ENCODE data around the gene CNGA1. TPM values are rescaled to one million over a fixed set of nuclear protein-coding genes. Genes with fewer than 3 reads are reported as not detected.
"Not testable (repeated sequence)": the region's sequence is repeated elsewhere in the genome, so short reads cannot be mapped to it uniquely, and the experiment has no call there.

Gene CNGA1
- total RNA-seq, 1 donor from 2014 or later = 0.53 TPM

GRCh38 chr4:48015216-48015615, 1.3 kb downstream of the CNGA1 start:
- DNase-seq = no peak
- TF ChIP-seq, protein P1, sequence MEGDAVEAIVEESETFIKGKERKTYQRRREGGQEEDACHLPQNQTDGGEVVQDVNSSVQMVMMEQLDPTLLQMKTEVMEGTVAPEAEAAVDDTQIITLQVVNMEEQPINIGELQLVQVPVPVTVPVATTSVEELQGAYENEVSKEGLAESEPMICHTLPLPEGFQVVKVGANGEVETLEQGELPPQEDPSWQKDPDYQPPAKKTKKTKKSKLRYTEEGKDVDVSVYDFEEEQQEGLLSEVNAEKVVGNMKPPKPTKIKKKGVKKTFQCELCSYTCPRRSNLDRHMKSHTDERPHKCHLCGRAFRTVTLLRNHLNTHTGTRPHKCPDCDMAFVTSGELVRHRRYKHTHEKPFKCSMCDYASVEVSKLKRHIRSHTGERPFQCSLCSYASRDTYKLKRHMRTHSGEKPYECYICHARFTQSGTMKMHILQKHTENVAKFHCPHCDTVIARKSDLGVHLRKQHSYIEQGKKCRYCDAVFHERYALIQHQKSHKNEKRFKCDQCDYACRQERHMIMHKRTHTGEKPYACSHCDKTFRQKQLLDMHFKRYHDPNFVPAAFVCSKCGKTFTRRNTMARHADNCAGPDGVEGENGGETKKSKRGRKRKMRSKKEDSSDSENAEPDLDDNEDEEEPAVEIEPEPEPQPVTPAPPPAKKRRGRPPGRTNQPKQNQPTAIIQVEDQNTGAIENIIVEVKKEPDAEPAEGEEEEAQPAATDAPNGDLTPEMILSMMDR (IDR thresholded peaks at IDR 0.05) = no peak
- H3K36me3 ChIP-seq = no peaks in the 10 kb centered on the region
- ATAC-seq = no peak
- H3K27ac ChIP-seq = no peak overlapping the region
- H3K9me3 ChIP-seq = no peaks in the 10 kb centered on the region
- H3K4me3 ChIP-seq = no peak overlapping the region
- intact Hi-C loops (cut with DNase I) = no loop called here
- H3K27me3 ChIP-seq (ENCODE audit: low read depth) = peaks cover 18% of the 10 kb centered on the region
- H3K4me1 ChIP-seq = peaks cover 19% of the 10 kb centered on the region

DNA sequence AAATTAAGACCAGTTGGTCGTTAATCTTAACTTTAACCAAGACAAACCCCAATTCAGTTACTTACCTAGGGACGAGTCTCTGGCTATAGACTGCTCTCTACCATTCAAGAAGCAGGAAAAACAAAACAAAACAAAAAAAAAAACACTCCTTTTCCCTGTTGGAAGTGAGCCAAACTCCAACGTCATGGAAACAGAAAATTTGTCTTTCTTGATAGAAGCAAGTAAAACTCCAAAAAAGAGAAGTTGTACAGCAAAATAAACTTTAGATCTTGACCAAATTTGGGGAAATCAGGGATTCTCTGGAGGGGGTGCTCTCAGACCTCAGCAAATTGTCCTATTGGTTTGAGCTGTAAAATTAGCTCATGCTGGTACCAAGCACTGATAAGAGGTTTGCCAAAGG, 3.7 kb downstream of the CNGA1 start:
- TF ChIP-seq, protein P1 (IDR thresholded peaks at IDR 0.05) = no peak
- H3K27me3 ChIP-seq (ENCODE audit: low read depth) = peaks cover 18% of the 10 kb centered on the region
- no peaks in the 10 kb centered on the region for H3K9me3 ChIP-seq
- ATAC-seq (no peak), DNase-seq (no peak)
- intact Hi-C loops (cut with DNase I) = no loop called here
- no peak overlapping the region for H3K27ac ChIP-seq
- peaks cover 19% of the 10 kb centered on the region for H3K4me1 ChIP-seq
- H3K36me3 ChIP-seq = no peaks in the 10 kb centered on the region
- H3K4me3 ChIP-seq = no peak overlapping the region

DNA sequence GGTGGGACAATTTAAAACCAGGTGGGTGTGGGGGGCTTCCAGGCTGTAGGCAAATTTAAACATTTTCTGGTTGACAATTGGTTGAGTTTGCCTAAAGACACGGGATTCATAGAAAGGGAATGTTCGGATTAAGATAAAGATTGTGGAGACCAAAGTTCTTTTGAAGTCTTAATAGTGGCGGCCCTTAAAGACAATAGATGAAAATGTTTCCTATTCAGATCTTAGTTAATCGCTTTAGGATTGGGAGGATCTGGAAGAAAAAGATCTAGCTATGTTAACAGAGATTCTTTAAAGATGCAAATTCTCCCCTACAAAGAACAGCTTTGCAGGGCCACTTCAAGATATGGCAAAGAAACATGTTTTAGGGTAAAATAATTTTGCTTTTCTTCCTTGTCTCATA, 4.8 kb downstream of the CNGA1 start:
- TF ChIP-seq, protein P1 (IDR thresholded peaks at IDR 0.05) = no peak
- no peaks in the 10 kb centered on the region for H3K36me3 ChIP-seq
- no peak overlapping the region for H3K27ac ChIP-seq
- ATAC-seq = no peak
- peaks cover 11% of the 10 kb centered on the region for H3K27me3 ChIP-seq (ENCODE audit: low read depth)
- H3K4me3 ChIP-seq = no peak overlapping the region
- DNase-seq = no peak
- H3K4me1 ChIP-seq = peaks cover 10% of the 10 kb centered on the region
- intact Hi-C loops (cut with DNase I) = no loop called here
- H3K9me3 ChIP-seq = no peaks in the 10 kb centered on the region

GRCh38 chr4:48010906-48011305, 5.6 kb downstream of the CNGA1 start:
- H3K4me3 ChIP-seq; H3K4me1 ChIP-seq; intact Hi-C loops (cut with DNase I); H3K36me3 ChIP-seq; DNase-seq; H3K27ac ChIP-seq; H3K9me3 ChIP-seq; ATAC-seq; H3K27me3 ChIP-seq (ENCODE audit: low read depth): not testable (repeated sequence)

- Histone ChIP-seq H3K4me3 (no peak overlapping the region), H3K4me1 (no peaks in the 10 kb centered on the region), H3K27me3 (ENCODE audit: low read depth) (no peaks in the 10 kb centered on the region), H3K36me3 (no peaks in the 10 kb centered on the region), H3K9me3 (no peaks in the 10 kb centered on the region), H3K27ac (no peak overlapping the region)
- intact Hi-C loops (cut with DNase I) = no loop called here
- ATAC-seq (no peak), DNase-seq (no peak)
- TF ChIP-seq, protein P1 (IDR thresholded peaks at IDR 0.05) = no peak
Measured at GRCh38 chr4:48008021-48008596, 8.4 kb downstream of the CNGA1 start.

DNA sequence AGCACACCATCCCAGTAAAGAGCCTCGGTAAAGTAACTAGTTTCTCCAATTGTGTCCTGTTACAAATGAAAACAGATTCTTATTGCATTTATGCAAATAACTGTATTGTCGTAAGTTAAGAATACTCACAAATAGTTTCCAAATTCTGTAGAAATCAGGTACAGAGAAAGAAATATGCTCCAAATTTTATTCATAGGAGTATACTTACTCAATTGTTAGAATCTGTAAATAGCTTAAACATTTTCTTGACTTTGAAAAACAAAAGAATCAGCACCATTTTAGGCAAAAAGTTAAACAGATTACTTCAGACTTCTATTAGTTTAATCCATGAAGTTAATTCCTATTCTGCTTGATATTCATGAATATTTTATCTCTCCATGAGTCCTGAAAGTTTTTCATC, 10.7 kb downstream of the CNGA1 start:
- intact Hi-C loops (cut with DNase I) = no loop called here
- no peaks in the 10 kb centered on the region for H3K4me1 ChIP-seq
- ATAC-seq = no peak

More for the DNA sequence above, 10.7 kb downstream of the CNGA1 start:
- no peaks in the 10 kb centered on the region for H3K36me3 ChIP-seq
- TF ChIP-seq, protein P1 (IDR thresholded peaks at IDR 0.05) = no peak
- H3K9me3 ChIP-seq = no peaks in the 10 kb centered on the region
- DNase-seq = no peak
- H3K27ac ChIP-seq = no peak overlapping the region
- no peak overlapping the region for H3K4me3 ChIP-seq
- no peaks in the 10 kb centered on the region for H3K27me3 ChIP-seq (ENCODE audit: low read depth)

Data from lower lobe of right lung (tissue), 2 donors.